Endodermal cell (in vitro differentiated cells): ENCODE measurements around the gene GAS7. TPM values are rescaled to one million over a fixed set of nuclear protein-coding genes. Genes with fewer than 3 reads are reported as not detected.

Experiments used
- DNase-seq: peaks from one replicate; pipeline ENCODE4 v3.0.0-alpha.2; 2017
- H3K27ac ChIP-seq: 2 replicates; pipeline ENCODE4 v1.5.1; 2013; ENCODE audit warnings: mild to moderate bottlenecking, low read depth, low read length, moderate library complexity
- H3K27me3 ChIP-seq: 2 replicates; pipeline ENCODE4 v1.6.1; 2013; ENCODE audit warnings: mild to moderate bottlenecking, low read length, moderate library complexity; ENCODE audit not compliant: insufficient read depth, control insufficient read depth, poor library complexity, severe bottlenecking
- H3K36me3 ChIP-seq: 2 replicates; pipeline ENCODE4 v1.7.0; 2013; ENCODE audit warnings: mild to moderate bottlenecking, low read length, moderate library complexity; ENCODE audit not compliant: control insufficient read depth, insufficient read depth
- H3K4me1 ChIP-seq: one replicate; pipeline ENCODE4 v1.7.0; 2013; ENCODE audit warnings: low read length; ENCODE audit not compliant: control insufficient read depth, insufficient read depth
- H3K4me3 ChIP-seq: 2 replicates; pipeline ENCODE4 v1.5.1; 2013; ENCODE audit warnings: mild to moderate bottlenecking, low read length, moderate library complexity
- H3K9ac ChIP-seq: 2 replicates; pipeline ENCODE4 v1.6.1; 2013; ENCODE audit warnings: mild to moderate bottlenecking, low read length, moderate library complexity; ENCODE audit not compliant: poor library complexity, severe bottlenecking; ENCODE audit errors: extremely low read depth
- H3K9me3 ChIP-seq: 2 replicates; pipeline ENCODE4 v1.6.1; 2013; ENCODE audit warnings: mild to moderate bottlenecking, low read length, moderate library complexity; ENCODE audit not compliant: control insufficient read depth
- H3K27ac Mint-ChIP-seq: 2 replicates; pipeline ENCODE4 v1.8.0; 2020; ENCODE audit warnings: mixed read lengths
- H3K27me3 Mint-ChIP-seq: 2 replicates; pipeline ENCODE4 v1.8.0; 2021; ENCODE audit warnings: mild to moderate bottlenecking, mixed read lengths; ENCODE audit not compliant: insufficient read depth
- H3K36me3 Mint-ChIP-seq: 2 replicates; pipeline ENCODE4 v1.8.0; 2020; ENCODE audit warnings: low read depth, mixed read lengths
- H3K4me1 Mint-ChIP-seq: 2 replicates; pipeline ENCODE4 v1.8.0; 2020; ENCODE audit warnings: mixed read lengths
- H3K4me3 Mint-ChIP-seq: 2 replicates; pipeline ENCODE4 v1.8.0; 2020; ENCODE audit warnings: mild to moderate bottlenecking, moderate library complexity, mixed read lengths
- H3K9me3 Mint-ChIP-seq: 2 replicates; pipeline ENCODE4 v1.8.0; 2020; ENCODE audit warnings: mild to moderate bottlenecking, mixed read lengths
- CTCF ChIP-seq: fragments of 200-600 bp; sonication (generic); conservative IDR thresholded peaks from 2 replicates; pipeline ENCODE4 v1.5.0; 2021; ENCODE audit warnings: antibody characterized with exemption, mild to moderate bottlenecking
- WGBS, 2 experiments: methylation state at CpG; one replicate each; pipeline versions ENCODE4 v1.1.5 to v1.1.7; 2013; ENCODE audit warnings: missing lambda C conversion rate in 2 of 2, mixed read lengths in 1 of 2; ENCODE audit not compliant: insufficient coverage in 1 of 2, insufficient read length in 1 of 2; 5-methylcytosine and 5-hydroxymethylcytosine counted together
- total RNA-seq, 2 donors: library from RNA; stranded (reverse); fragmentation: NEBNext Ultra II Directional in 1 of 2; extraction: Animal tissue kit (Norgen Biotek cat#: 25700) in 1 of 2; gene quantifications; 2 replicates in 1 of 2; 3 replicates in 1 of 2; pipeline ENCODE4 v1.2.1, GENCODE V29; 2021

Gene GAS7
- total RNA-seq, 2 donors from 2014 or later = 8.6 to 14.7 TPM

GRCh38 chr17:9979463-9979995 is 218.9 kb downstream of the GAS7 start:
- no peaks in the 10 kb centered on the region for H3K27me3 ChIP-seq
- Mint-ChIP-seq H3K36me3 (no peaks in the 10 kb centered on the region), H3K4me1 (no peaks in the 10 kb centered on the region), H3K9me3 (no peaks in the 10 kb centered on the region), H3K4me3 (no peak overlapping the region), H3K27me3 (no peaks in the 10 kb centered on the region), H3K27ac (no peak overlapping the region)
- no peak for TF ChIP-seq CTCF
- H3K4me1 ChIP-seq = no peaks in the 10 kb centered on the region
- no peak overlapping the region for H3K27ac ChIP-seq
- no peaks in the 10 kb centered on the region for H3K9me3 ChIP-seq
- 92 to 97% methylated on average over 9 to 13 of the region's 13 CpGs for WGBS, 2 experiments
- DNase-seq = peak; percentile 43
- no peak overlapping the region for H3K9ac ChIP-seq
- H3K4me3 ChIP-seq = no peak overlapping the region
- no peaks in the 10 kb centered on the region for H3K36me3 ChIP-seq

GRCh38 chr17:9977180-9977575 is 221.2 kb downstream of the GAS7 start:
- H3K9me3 ChIP-seq = no peaks in the 10 kb centered on the region
- no peaks in the 10 kb centered on the region for H3K36me3 Mint-ChIP-seq
- DNase-seq = no peak
- no peaks in the 10 kb centered on the region for H3K27me3 ChIP-seq
- 80 to 100% methylated on average over 1 to 3 of the region's 3 CpGs for WGBS, 2 experiments
- H3K4me3 ChIP-seq = no peak overlapping the region
- H3K4me1 Mint-ChIP-seq = peaks cover 4% of the 10 kb centered on the region
- H3K27ac Mint-ChIP-seq = no peak overlapping the region
- H3K4me1 ChIP-seq = no peaks in the 10 kb centered on the region
- H3K4me3 Mint-ChIP-seq = no peak overlapping the region
- no peaks in the 10 kb centered on the region for H3K36me3 ChIP-seq
- no peak for TF ChIP-seq CTCF
- H3K27me3 Mint-ChIP-seq = no peaks in the 10 kb centered on the region
- no peak overlapping the region for H3K9ac ChIP-seq
- no peak overlapping the region for H3K27ac ChIP-seq
- no peaks in the 10 kb centered on the region for H3K9me3 Mint-ChIP-seq

- 92 to 94% methylated on average over 8 to 10 of the region's 10 CpGs for WGBS, 2 experiments
- no peaks in the 10 kb centered on the region for H3K27me3 ChIP-seq
- H3K36me3 Mint-ChIP-seq = no peaks in the 10 kb centered on the region
These were observed 221.9 kb downstream of the GAS7 start for GRCh38 chr17:9976283-9977179.

More at GRCh38 chr17:9976283-9977179, 221.9 kb downstream of the GAS7 start:
- H3K4me1 Mint-ChIP-seq = peaks cover 7% of the 10 kb centered on the region
- no peak overlapping the region for H3K27ac ChIP-seq
- no peak overlapping the region for H3K27ac Mint-ChIP-seq
- H3K4me3 ChIP-seq = no peak overlapping the region
- no peaks in the 10 kb centered on the region for H3K27me3 Mint-ChIP-seq
- no peak overlapping the region for H3K4me3 Mint-ChIP-seq
- no peaks in the 10 kb centered on the region for H3K9me3 Mint-ChIP-seq
- TF ChIP-seq CTCF = peak; percentile 25
- H3K9me3 ChIP-seq = no peaks in the 10 kb centered on the region
- H3K4me1 ChIP-seq = no peaks in the 10 kb centered on the region
- H3K9ac ChIP-seq = no peak overlapping the region
- DNase-seq = peak; percentile 44
- no peaks in the 10 kb centered on the region for H3K36me3 ChIP-seq
